ENCODE data around the gene NFKBIL1.
"Not testable (repeated sequence)": the region's sequence is repeated elsewhere in the genome, so short reads cannot be mapped to it uniquely, and the experiment has no call there.

NFKBIL1 gene

GRCh38 chr6:31535538-31536324 lies 11.7 kb upstream of the NFKBIL1 start:
- no peak for DNase-seq

GRCh38 chr6:31538805-31539400 lies 8.5 kb upstream of the NFKBIL1 start:
- DNase-seq, result no peak

GRCh38 chr6:31540640-31541039 lies 6.8 kb upstream of the NFKBIL1 start:
- no peak for DNase-seq

GRCh38 chr6:31541059-31541657 lies 6.2 kb upstream of the NFKBIL1 start:
- peak; percentile 14 for DNase-seq

GRCh38 chr6:31541658-31542521 lies 5.5 kb upstream of the NFKBIL1 start, which contains the start of gene DDX39B:
TSS of gene DDX39B (minus strand) at chr6:31542003. CDS start at chr6:31540532, 1,471 bp downstream.
- DNase-seq, result peak; percentile 97

GRCh38 chr6:31543639-31544038 lies 3.8 kb upstream of the NFKBIL1 start:
- no peak for DNase-seq

- DNase-seq, result no peak
These were observed 2.7 kb upstream of the NFKBIL1 start for GRCh38 chr6:31544676-31545075.

GRCh38 chr6:31545291-31545690 lies 2.1 kb upstream of the NFKBIL1 start:
- DNase-seq, result no peak

GRCh38 chr6:31546339-31546957 lies 960 bp upstream of the NFKBIL1 start, which contains the start of gene ATP6V1G2:
TSS of gene ATP6V1G2 (minus strand) at chr6:31546608. CDS start at chr6:31546559, 49 bp downstream.
- peak; percentile 96 for DNase-seq

- DNase-seq, result no peak
These were observed 527 bp downstream of the NFKBIL1 start for GRCh38 chr6:31547727-31548543.

GRCh38 chr6:31548544-31548873 lies 1.1 kb downstream of the NFKBIL1 start:
- no peak for DNase-seq

GRCh38 chr6:31551371-31551770 lies 4.0 kb downstream of the NFKBIL1 start:
- not testable (repeated sequence) for DNase-seq

GRCh38 chr6:31556307-31556706 lies 8.9 kb downstream of the NFKBIL1 start:
- no peak for DNase-seq

GRCh38 chr6:31557443-31558317 lies 10.3 kb downstream of the NFKBIL1 start:
- DNase-seq, result no peak

GRCh38 chr6:31558318-31558625 lies 10.9 kb downstream of the NFKBIL1 start:
- DNase-seq, result no peak

GRCh38 chr6:31558631-31559500 lies 11.5 kb downstream of the NFKBIL1 start:
- DNase-seq, result no peak

GRCh38 chr6:31559606-31559957 lies 12.2 kb downstream of the NFKBIL1 start:
- no peak for DNase-seq

GRCh38 chr6:31559958-31560696 lies 12.7 kb downstream of the NFKBIL1 start:
- DNase-seq, result no peak

- DNase-seq, result no peak
These were observed 13.3 kb downstream of the NFKBIL1 start for GRCh38 chr6:31560697-31561058.
